Calu3 (cell line): Measurements from ENCODE around the gene MICALL1. TPM values are rescaled to one million over a fixed set of nuclear protein-coding genes. Genes with fewer than 3 reads are reported as not detected.

Experiments
- BruUV-seq: library from RNA; stranded (reverse); fragments of 400-500 nt; replicated peaks from 2 replicates; lab custom pipeline; 2021; lab: Mats Ljungman, UMichigan
- CTCF ChIA-PET: fragments of 300-600 bp; sonication (Branson Sonifier 250); formaldehyde crosslinking; loops from one replicate; lab custom pipeline; 2022; ENCODE audit warnings: antibody characterized with exemption; lab: Charles Lee
- DNase-seq: peaks from one replicate; pipeline ENCODE4 v3.0.0; 2022
- H3K27ac Mint-ChIP-seq: one replicate; pipeline ENCODE4 v1.8.0; 2022; ENCODE audit warnings: mixed read lengths; ENCODE audit not compliant: unreplicated experiment
- H3K27me3 Mint-ChIP-seq: one replicate; pipeline ENCODE4 v1.8.0; 2022; ENCODE audit warnings: mixed read lengths; ENCODE audit not compliant: unreplicated experiment
- H3K36me3 Mint-ChIP-seq: one replicate; pipeline ENCODE4 v1.8.0; 2022; ENCODE audit warnings: mild to moderate bottlenecking, moderate library complexity, mixed read lengths; ENCODE audit not compliant: insufficient read depth, unreplicated experiment
- H3K4me1 Mint-ChIP-seq: one replicate; pipeline ENCODE4 v1.8.0; 2022; ENCODE audit warnings: mild to moderate bottlenecking, low read depth, mixed read lengths; ENCODE audit not compliant: unreplicated experiment
- H3K4me3 Mint-ChIP-seq: one replicate; pipeline ENCODE4 v1.8.0; 2022; ENCODE audit warnings: mild to moderate bottlenecking, low read depth, moderate library complexity, mixed read lengths; ENCODE audit not compliant: unreplicated experiment
- H3K9me3 Mint-ChIP-seq: one replicate; pipeline ENCODE4 v1.8.0; 2022; ENCODE audit warnings: low read depth, mixed read lengths; ENCODE audit not compliant: unreplicated experiment
- intact Hi-C: fragments of 100-400 bp; cut with micrococcal nuclease; formaldehyde crosslinking; loops from one replicate; pipeline ENCODE4 v1.10.0; 2022; ENCODE audit not compliant: unreplicated experiment
- total RNA-seq: library from RNA; stranded (reverse); gene quantifications from 2 replicates; pipeline ENCODE4 v1.2.3, GENCODE V29; 2022
- TF ChIP-seq, protein P1 (sequence below): fragments of 200-600 bp; IDR thresholded peaks from one replicate; pipeline ENCODE4 v1.8.0; 2022; ENCODE audit warnings: antibody characterized with exemption; ENCODE audit not compliant: unreplicated experiment

The MICALL1 gene
- total RNA-seq, 1 experiment from 2014 or later = 69.7 TPM

DNA sequence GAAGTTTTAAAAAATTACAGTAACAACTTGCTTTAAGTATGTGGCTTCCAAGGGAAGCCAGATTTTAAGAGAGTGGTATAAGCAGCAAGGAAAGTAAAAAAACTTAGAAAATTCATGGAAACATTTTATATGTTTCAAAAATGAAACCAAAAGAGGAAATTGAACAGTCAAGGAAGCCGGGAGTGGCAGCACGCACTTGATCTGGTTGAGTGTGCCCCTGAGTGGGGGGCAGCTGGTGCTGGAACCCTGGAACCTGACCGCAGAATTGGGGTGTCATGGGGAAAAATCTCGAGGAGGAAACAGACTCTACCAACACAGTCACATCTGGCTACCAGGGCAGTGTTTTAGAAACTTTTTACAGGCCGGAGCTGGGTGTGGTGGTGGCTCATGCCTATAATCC is 14.0 kb downstream of the MICALL1 start:
- Mint-ChIP-seq H3K36me3 (peaks cover 83% of the 10 kb centered on the region), H3K4me1 (no peaks in the 10 kb centered on the region), H3K27me3 (no peaks in the 10 kb centered on the region), H3K27ac (no peak overlapping the region), H3K4me3 (no peak overlapping the region), H3K9me3 (no peaks in the 10 kb centered on the region)
- TF ChIP-seq, protein P1, sequence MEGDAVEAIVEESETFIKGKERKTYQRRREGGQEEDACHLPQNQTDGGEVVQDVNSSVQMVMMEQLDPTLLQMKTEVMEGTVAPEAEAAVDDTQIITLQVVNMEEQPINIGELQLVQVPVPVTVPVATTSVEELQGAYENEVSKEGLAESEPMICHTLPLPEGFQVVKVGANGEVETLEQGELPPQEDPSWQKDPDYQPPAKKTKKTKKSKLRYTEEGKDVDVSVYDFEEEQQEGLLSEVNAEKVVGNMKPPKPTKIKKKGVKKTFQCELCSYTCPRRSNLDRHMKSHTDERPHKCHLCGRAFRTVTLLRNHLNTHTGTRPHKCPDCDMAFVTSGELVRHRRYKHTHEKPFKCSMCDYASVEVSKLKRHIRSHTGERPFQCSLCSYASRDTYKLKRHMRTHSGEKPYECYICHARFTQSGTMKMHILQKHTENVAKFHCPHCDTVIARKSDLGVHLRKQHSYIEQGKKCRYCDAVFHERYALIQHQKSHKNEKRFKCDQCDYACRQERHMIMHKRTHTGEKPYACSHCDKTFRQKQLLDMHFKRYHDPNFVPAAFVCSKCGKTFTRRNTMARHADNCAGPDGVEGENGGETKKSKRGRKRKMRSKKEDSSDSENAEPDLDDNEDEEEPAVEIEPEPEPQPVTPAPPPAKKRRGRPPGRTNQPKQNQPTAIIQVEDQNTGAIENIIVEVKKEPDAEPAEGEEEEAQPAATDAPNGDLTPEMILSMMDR = no peak
- no TSS peak for BruUV-seq
- DNase-seq = no peak
- CTCF ChIA-PET = interaction anchor here (0.9 kb wide), 1 partner anchor 24 kb away, joined by 13 read pairs; no protein-coding TSS in a partner anchor
- intact Hi-C loops = no loop called here

DNA sequence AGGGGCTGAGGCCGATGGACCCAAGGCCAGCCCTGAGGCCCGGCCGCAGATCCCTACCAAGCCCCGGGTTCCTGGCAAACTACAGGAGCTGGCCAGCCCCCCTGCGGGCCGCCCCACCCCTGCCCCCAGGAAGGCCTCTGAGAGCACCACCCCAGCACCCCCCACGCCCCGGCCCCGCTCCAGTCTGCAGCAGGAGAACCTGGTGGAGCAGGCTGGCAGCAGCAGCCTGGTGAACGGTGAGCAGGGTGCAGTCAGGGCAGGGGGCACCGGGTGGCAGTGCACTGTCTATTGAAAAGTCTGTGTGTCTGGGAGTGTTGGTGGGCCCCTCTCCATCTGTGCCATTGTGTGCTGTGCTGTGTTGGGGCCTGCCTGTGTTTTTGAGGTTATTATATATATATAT is 16.1 kb downstream of the MICALL1 start:
- no peaks in the 10 kb centered on the region for H3K4me1 Mint-ChIP-seq
- H3K27me3 Mint-ChIP-seq = no peaks in the 10 kb centered on the region
- CTCF ChIA-PET = no interaction called here
- TF ChIP-seq, protein P1 = no peak
- no TSS peak for BruUV-seq
- peaks cover 69% of the 10 kb centered on the region for H3K36me3 Mint-ChIP-seq
- H3K4me3 Mint-ChIP-seq = no peak overlapping the region
- intact Hi-C loops = no loop called here
- H3K27ac Mint-ChIP-seq = no peak overlapping the region
- DNase-seq = no peak
- no peaks in the 10 kb centered on the region for H3K9me3 Mint-ChIP-seq

DNA sequence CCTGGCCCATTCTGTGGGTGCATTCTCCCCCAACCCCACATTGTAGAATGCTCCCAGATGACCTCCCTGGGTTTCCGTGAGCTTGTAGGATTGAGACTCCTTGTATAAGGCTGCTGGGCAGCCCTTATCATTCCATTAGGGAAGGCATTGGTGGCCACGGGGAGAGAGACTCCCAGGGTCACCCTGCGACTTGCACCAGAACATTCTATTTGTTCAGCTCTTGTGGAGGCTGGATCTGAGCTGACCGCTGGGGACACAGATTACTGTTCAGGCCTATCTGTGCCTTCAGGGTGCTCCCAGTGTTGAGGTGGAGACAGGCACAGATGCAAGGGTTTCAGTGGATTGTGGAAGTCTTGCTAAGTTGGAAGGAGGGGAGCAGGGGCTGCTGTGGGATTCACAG is 17.8 kb downstream of the MICALL1 start:
- H3K27ac Mint-ChIP-seq = no peak overlapping the region
- CTCF ChIA-PET = no interaction called here

DNA sequence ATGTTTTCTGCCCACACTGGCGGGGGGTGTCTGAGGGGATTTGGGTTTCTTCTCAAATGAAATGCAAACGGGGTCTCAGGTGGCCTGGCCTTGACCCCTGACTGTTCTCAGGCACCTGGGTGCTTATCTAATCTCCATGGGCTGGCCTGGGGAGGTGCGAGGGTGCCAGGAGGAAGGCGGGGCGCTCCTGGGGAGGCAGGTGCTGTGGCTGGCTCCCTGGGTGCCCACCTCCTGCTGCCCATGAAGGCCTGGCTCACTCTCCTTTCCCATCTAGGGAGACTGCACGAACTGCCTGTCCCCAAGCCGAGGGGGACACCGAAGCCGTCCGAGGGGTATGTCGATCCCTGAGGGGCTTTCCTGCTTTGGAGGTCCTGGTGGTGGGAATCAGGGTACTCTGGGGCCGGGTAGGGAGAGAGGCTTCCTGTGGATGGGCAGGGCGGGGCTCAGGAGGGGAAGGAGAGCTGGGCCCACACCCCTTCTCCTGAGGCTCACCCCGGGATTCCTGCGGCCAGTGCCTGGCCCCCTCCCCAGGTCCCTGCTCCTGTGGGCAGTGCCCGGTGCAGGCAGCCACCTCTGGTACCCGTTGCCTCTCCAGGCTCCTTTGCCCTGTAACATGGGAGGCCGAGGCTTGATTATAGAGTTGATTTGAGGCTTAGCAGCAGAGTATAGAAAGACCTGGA is 18.4 kb downstream of the MICALL1 start:
- Mint-ChIP-seq H3K4me1 (no peaks in the 10 kb centered on the region), H3K27ac (no peak overlapping the region), H3K36me3 (peaks cover 70% of the 10 kb centered on the region), H3K27me3 (no peaks in the 10 kb centered on the region), H3K4me3 (no peak overlapping the region), H3K9me3 (no peaks in the 10 kb centered on the region)
- intact Hi-C loops = no loop called here
- CTCF ChIA-PET = no interaction called here
- no peak for DNase-seq
- TF ChIP-seq, protein P1 = no peak
- BruUV-seq = no TSS peak

More for the DNA sequence above, 17.8 kb downstream of the MICALL1 start:
- no peaks in the 10 kb centered on the region for H3K27me3 Mint-ChIP-seq
- no TSS peak for BruUV-seq
- H3K4me3 Mint-ChIP-seq = no peak overlapping the region
- TF ChIP-seq, protein P1 = no peak
- no peaks in the 10 kb centered on the region for H3K4me1 Mint-ChIP-seq
- intact Hi-C loops = no loop called here
- DNase-seq = no peak
- no peaks in the 10 kb centered on the region for H3K9me3 Mint-ChIP-seq
- peaks cover 70% of the 10 kb centered on the region for H3K36me3 Mint-ChIP-seq
